Activated CD4-positive, alpha-beta T cell treated with anti-CD3 and anti-CD28 coated beads, Interleukin-10, Interleukin-2, amounts not matched to agents 100 ng/mL and 50 ng/mL, durations not matched to agents 16 hours and 8 hours (primary cell): ENCODE measurements around the gene SLBP.

Source experiments
- DNase-seq: peaks from one replicate; pipeline ENCODE4 v3.0.0-alpha.2; 2020

Gene SLBP

DNA sequence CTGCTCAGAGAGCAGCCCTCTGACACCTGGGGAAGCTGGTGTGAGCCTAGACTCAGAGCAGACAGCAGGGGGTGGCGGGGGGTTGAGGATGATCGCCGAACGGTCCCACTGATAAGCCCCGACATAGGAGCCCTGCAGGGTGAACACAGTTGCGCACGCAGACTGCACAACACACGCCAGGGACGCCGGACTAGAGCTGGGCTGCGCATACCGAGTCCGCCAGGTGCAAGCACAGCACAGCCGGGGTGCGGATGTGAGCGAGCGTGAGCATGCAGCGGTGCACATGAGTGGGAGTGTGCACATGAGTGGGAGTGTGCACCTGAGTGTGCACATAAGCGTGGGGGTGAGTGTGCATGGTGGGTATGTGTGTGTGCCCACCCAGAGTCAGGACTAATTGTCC lies 64.7 kb downstream of the SLBP start:
- DNase-seq = no peak

GRCh38 chr4:1646690-1647089 lies 65.4 kb downstream of the SLBP start:
- DNase-seq = no peak

DNA sequence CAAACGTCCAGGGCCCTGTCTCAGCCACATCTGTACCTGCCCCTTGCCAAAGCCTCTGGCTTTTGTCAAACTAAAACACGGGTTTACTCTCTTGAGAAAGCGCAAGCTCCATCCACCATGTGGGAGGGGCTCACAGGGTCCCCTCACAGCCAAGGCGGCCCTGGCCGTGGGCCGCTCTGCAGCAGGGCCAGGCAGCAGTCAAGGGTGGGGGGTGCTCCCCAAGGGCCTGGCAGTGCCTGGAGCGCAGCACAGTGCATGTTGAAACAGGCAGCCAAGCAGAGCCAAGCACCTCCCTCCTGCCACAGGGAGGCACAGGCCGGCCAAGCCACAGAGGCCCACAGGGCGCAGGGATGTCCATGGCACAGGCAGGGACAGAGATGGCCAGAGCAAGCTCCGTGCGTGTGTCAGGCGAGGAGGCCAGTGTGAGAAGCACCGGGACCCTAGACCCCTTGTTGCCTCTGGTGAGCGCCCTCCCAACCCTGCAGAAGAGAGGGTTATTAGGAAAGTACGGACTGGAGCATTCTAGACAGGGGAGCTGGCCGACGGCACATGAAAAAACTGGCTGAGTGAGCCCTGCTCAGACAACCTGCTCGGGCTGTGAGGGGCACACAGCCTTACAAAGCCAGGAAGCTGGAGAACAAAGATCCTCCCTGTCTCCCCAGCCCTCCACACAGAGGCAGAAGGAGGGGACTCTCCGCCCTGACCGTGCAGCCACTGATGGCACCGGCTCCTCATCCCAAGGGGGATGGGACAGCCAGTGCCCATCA lies 67.0 kb downstream of the SLBP start:
- DNase-seq = no peak

DNA sequence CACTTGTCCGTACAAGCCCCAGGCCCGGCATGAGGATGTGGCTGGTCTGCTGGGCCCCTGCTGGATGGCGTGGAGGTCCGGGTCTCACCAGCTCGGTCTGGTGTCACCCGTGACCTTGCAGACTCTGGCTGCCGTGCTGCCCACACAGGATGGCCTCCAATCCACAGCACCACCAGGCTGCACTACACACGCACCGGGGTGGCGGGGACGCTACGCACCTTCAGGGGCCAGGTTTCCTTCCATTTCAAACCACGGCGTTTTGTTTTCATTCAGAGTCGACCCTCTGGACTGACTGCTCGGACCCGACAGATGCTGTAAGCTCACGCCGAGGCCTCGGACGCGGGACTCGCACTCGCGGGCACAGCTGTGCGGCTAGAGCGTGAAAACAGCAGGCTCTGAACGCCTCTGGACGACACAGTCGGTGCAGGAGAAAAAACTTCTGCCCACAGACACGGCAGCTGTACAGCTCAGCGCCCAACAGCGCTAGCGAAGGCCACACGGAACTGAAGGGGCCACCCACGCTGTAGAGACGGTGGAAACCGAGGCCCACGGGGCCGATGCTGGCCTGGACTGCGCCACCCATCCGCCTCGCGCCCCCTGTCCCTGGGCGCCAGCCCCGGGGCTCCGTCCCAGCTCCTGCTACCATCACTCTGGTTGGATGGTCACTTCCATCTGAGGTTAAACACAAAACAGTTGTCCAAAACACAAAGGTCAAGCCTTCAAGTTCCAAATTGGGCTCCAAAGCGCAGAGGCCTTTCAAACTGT lies 68.0 kb downstream of the SLBP start:
- no peak for DNase-seq
